HFFc6 (cell line): Measurements from ENCODE around the gene EVI5L. TPM values are rescaled to one million over a fixed set of nuclear protein-coding genes. Genes with fewer than 3 reads are reported as not detected.

Experiments
- DNase-seq: peaks from one replicate; pipeline ENCODE4 v3.0.0-alpha.2; 2018
- H3K27ac Mint-ChIP-seq: 2 replicates; pipeline ENCODE4 v1.8.0; 2020; ENCODE audit warnings: mild to moderate bottlenecking, mixed read lengths
- H3K27me3 Mint-ChIP-seq: 2 replicates; pipeline ENCODE4 v1.8.0; 2021; ENCODE audit warnings: mild to moderate bottlenecking, moderate library complexity, mixed read lengths; ENCODE audit not compliant: insufficient read depth
- H3K36me3 Mint-ChIP-seq: 2 replicates; pipeline ENCODE4 v1.8.0; 2021; ENCODE audit warnings: low read depth, mixed read lengths
- H3K4me1 Mint-ChIP-seq: 2 replicates; pipeline ENCODE4 v1.8.0; 2020; ENCODE audit warnings: low read depth, mixed read lengths
- H3K4me3 Mint-ChIP-seq: 2 replicates; pipeline ENCODE4 v1.8.0; 2020; ENCODE audit warnings: mild to moderate bottlenecking, moderate library complexity, mixed read lengths
- H3K9me3 Mint-ChIP-seq: 2 replicates; pipeline ENCODE4 v1.8.0; 2020; ENCODE audit warnings: mild to moderate bottlenecking, mixed read lengths
- CTCF ChIP-seq: fragments of 200-600 bp; sonication (generic); IDR thresholded peaks from 2 replicates; pipeline ENCODE4 v1.5.0; 2021; ENCODE audit warnings: antibody characterized with exemption, mild to moderate bottlenecking
- long read RNA-seq: library from polyadenylated mRNA; unstranded; transcript quantifications from one replicate; pipeline ENCODE4 v2.0.0, GENCODE V29; 2019
- total RNA-seq, 6 experiments: library from RNA; stranded (reverse); fragmentation: NEBNext Ultra II Directional; extraction: Animal tissue kit (Norgen Biotek cat#: 25700); gene quantifications; 2 replicates in 1 of 6; 3 replicates in 5 of 6; pipeline ENCODE4 v1.2.3, GENCODE V29; 2021

The EVI5L gene
- total RNA-seq = 10 to 100 TPM; 26.4 to 33.0 (median 27.7) TPM
- long read RNA-seq, partial matches to known transcripts = 1 of 1 reads
- long read RNA-seq, other reads (novel, unspliced or antisense) = 0 of 1 reads

- Mint-ChIP-seq H3K4me1 (peaks cover 39% of the 10 kb centered on the region), H3K4me3 (peak within 1 kb of the TSS; percentile 87), H3K36me3 (no peaks in the 10 kb centered on the region)
These were observed at the start of gene EVI5L for GRCh38 chr19:7829561-7830271. Gene EVI5L, plus strand, starts transcription at chr19:7830218. Its CDS starts 16,325 bp downstream, at chr19:7846543.

DNA sequence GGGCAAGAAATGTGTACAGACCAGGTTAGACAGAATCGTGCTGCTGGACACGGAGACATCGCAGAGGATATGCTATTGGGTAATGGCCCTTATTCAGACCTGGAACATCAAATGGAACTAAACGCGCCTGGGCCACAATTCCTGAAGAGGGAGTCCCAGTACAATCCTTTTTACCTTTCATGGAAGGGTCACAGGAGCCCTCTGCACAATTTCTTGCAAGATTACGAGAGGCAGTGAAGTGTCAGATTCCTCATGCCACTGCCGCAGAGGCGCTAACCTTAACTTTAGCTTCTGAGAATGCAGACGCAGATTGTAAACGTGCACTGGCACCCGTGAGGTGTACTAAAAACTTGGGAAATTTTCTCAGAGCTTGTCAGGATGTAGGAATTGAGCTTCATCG, 48.9 kb upstream of the EVI5L start:
- Mint-ChIP-seq H3K27me3 (peaks cover 66% of the 10 kb centered on the region), H3K4me1 (peaks cover 11% of the 10 kb centered on the region)

More at GRCh38 chr19:7829561-7830271, at the start of gene EVI5L:
- peak; percentile 36 for TF ChIP-seq CTCF
- DNase-seq = peak; percentile 100
- H3K9me3 Mint-ChIP-seq = no peaks in the 10 kb centered on the region
- H3K27me3 Mint-ChIP-seq = peaks cover 17% of the 10 kb centered on the region
- peak within 1 kb of the TSS; percentile 74 for H3K27ac Mint-ChIP-seq

GRCh38 chr19:7783991-7784423, 46.0 kb upstream of the EVI5L start:
- no peak for TF ChIP-seq CTCF
- Mint-ChIP-seq H3K9me3 (no peaks in the 10 kb centered on the region), H3K27me3 (peaks cover 59% of the 10 kb centered on the region), H3K27ac (no peak overlapping the region), H3K36me3 (no peaks in the 10 kb centered on the region), H3K4me1 (peaks cover 11% of the 10 kb centered on the region), H3K4me3 (no peak overlapping the region)
- peak; percentile 28 for DNase-seq

More for the DNA sequence above, 48.9 kb upstream of the EVI5L start:
- H3K27ac Mint-ChIP-seq = no peak overlapping the region
- no peak for DNase-seq
- no peak overlapping the region for H3K4me3 Mint-ChIP-seq
- H3K36me3 Mint-ChIP-seq = no peaks in the 10 kb centered on the region
- H3K9me3 Mint-ChIP-seq = no peaks in the 10 kb centered on the region
- no peak for TF ChIP-seq CTCF

DNA sequence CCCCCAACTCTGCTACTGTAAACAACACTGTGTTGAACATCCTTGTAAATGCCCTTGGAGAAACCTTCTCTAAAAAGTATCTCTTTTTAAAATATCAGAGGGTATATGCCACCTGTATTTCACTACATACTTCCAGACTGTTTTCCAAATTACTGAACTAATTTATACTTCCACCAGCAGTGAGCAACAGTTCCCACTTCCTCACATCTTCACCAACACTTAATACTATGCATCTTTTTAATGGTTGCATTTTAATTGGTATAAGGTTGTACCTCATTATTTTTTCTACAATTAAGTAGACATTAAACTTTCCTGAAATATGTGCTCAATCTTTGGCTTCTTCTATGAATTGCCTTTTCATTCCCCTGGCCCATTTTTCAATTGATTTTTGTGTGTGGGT, 45.2 kb upstream of the EVI5L start:
- H3K4me3 Mint-ChIP-seq = no peak overlapping the region
- TF ChIP-seq CTCF = no peak
- no peaks in the 10 kb centered on the region for H3K36me3 Mint-ChIP-seq
- H3K27me3 Mint-ChIP-seq = peaks cover 54% of the 10 kb centered on the region
- H3K27ac Mint-ChIP-seq = no peak overlapping the region
- H3K9me3 Mint-ChIP-seq = no peaks in the 10 kb centered on the region
- DNase-seq = no peak
- peaks cover 11% of the 10 kb centered on the region for H3K4me1 Mint-ChIP-seq

DNA sequence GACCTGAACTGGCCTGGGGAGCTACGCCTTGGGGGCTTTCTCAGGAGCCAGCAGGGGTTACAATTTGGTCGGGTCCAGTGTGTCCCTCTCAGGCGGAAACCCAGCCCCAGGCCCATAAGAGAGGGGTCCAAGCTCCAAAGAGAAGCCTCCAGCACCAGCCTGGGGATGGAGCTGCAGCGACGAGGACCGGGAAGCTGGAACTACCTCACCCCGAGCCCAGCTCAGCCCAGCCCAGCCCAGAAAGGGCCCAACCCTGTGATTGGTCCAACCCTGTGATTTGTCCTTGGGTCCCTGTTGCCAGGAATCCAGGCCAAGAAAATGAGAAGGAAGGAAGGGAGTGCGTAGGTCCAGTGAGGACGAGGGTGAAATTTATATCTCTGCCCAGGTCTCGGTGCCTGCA, 42.9 kb upstream of the EVI5L start:
- no peak for TF ChIP-seq CTCF
- Mint-ChIP-seq H3K4me3 (no peak overlapping the region), H3K27ac (no peak overlapping the region), H3K27me3 (peaks cover 37% of the 10 kb centered on the region), H3K9me3 (no peaks in the 10 kb centered on the region), H3K36me3 (no peaks in the 10 kb centered on the region), H3K4me1 (peaks cover 14% of the 10 kb centered on the region)
- DNase-seq = no peak
